ENCODE results near the gene SULT1C3.
A peak's percentile ranks its signal among the peaks of the same experiment; 100 is the strongest.

Gene SULT1C3

DNA sequence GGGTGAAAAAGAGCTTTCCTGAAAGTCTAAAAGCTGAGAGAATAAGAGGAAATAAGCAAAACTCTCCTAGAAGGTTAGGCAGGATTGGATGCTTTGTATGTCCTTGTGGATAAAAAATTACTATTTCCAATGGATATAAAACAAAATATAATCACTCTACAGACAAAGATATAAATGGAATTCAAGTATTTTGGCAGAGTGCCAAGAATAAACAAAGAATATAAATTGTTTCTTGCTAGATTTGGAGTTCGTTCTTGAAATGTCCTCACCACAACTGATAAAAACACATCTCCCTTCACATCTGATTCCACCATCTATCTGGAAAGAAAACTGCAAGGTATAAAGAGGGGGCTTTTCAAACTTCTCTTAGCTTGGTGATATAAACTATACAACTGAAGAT lies 13.3 kb downstream of the SULT1C3 start:
- no peak overlapping the region for H3K4me3 ChIP-seq (ENCODE audit: low read depth in 1 of 2, low read length in 2 of 2)
- no peaks in the 10 kb centered on the region for H3K9me3 ChIP-seq (ENCODE audit: low read length)
- H3K9ac ChIP-seq (ENCODE audit: low read length): no peak overlapping the region
- H3K36me3 ChIP-seq (ENCODE audit: insufficient read depth, low read length): no peaks in the 10 kb centered on the region
- H3K27ac ChIP-seq (ENCODE audit: low read depth, low read length): no peak overlapping the region
- no peaks in the 10 kb centered on the region for H3K4me1 ChIP-seq (ENCODE audit: insufficient read depth, low read length)
- no peaks in the 10 kb centered on the region for H3K27me3 ChIP-seq (ENCODE audit: control insufficient read depth in 1 of 2, insufficient read depth in 2 of 2, low read length in 2 of 2)

DNA sequence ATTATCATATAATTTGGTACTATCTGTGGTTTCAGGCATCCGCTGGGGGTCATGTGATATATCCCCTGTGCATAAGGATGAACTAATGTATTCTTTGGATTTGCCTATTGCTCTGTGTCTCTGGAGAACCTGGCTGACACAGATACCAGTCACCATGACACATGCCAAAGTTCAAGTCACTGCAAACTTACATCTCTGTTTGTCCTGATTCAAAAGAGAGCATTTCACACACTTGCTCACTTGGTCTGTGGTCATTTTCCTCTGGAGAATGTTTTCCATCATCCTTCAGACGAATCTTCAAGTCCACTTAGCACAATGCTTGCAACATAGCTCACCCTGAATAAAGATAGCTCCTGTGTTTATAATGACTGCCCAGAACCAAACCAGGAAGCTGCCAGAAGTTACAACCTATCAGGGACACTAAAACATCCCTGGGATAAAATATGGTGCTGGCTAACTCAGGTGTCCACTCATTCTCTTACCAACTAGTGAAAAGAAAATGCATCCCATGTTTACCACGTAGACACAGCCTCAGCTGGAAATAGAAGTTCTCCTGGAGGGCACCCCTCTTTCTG lies 18.1 kb downstream of the SULT1C3 start:
- H3K4me1 ChIP-seq (ENCODE audit: insufficient read depth, low read length): no peaks in the 10 kb centered on the region
- no peak overlapping the region for H3K9ac ChIP-seq (ENCODE audit: low read length)
- no peak overlapping the region for H3K4me3 ChIP-seq (ENCODE audit: low read depth in 1 of 2, low read length in 2 of 2)
- H3K27ac ChIP-seq (ENCODE audit: low read depth, low read length): no peak overlapping the region
- H3K36me3 ChIP-seq (ENCODE audit: insufficient read depth, low read length): no peaks in the 10 kb centered on the region
- no peaks in the 10 kb centered on the region for H3K9me3 ChIP-seq (ENCODE audit: low read length)
- no peaks in the 10 kb centered on the region for H3K27me3 ChIP-seq (ENCODE audit: control insufficient read depth in 1 of 2, insufficient read depth in 2 of 2, low read length in 2 of 2)

DNA sequence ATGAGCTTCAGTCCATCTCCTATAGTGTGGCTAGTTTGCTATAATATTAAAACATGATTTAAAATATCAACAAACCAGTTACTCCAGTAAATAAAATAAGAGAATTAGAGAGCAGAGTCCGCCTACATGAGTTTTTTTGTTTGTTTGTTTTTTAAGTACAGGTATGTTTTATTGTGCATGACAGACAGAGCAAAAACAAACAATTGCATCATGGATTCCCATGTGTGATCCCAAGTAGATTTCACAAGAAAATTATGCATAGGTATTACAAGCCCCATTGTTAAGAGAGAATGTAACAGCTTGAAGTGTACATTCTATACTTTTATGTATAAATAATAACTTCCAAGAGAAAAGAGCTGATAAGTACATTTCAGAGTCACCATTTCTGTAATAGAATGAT lies 21.0 kb downstream of the SULT1C3 start:
- no peaks in the 10 kb centered on the region for H3K4me1 ChIP-seq (ENCODE audit: insufficient read depth, low read length)
- no peak overlapping the region for H3K9ac ChIP-seq (ENCODE audit: low read length)
- H3K36me3 ChIP-seq (ENCODE audit: insufficient read depth, low read length): no peaks in the 10 kb centered on the region
- no peak overlapping the region for H3K4me3 ChIP-seq (ENCODE audit: low read depth in 1 of 2, low read length in 2 of 2)
- no peak overlapping the region for H3K27ac ChIP-seq (ENCODE audit: low read depth, low read length)
- H3K9me3 ChIP-seq (ENCODE audit: low read length): no peaks in the 10 kb centered on the region
- no peaks in the 10 kb centered on the region for H3K27me3 ChIP-seq (ENCODE audit: control insufficient read depth in 1 of 2, insufficient read depth in 2 of 2, low read length in 2 of 2)

DNA sequence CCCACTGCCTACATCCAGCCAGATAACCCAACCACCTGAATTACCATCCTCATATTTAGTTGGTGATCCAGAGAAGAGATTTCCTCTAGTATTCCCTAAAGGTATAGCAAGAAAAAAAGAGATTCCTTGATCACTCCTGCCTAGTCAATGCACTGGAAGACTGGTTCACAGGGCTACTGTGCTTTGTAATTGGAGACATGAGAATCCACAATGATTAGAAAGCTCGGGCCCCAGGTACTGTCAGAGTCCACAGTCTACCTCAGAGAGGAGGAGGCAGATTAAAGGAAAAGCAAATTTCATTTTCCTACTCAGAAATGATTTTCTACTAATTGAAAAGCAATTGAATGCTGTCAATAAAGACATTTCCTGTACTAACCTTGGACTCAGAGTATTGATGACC lies 22.3 kb downstream of the SULT1C3 start:
- H3K9me3 ChIP-seq (ENCODE audit: low read length): no peaks in the 10 kb centered on the region

DNA sequence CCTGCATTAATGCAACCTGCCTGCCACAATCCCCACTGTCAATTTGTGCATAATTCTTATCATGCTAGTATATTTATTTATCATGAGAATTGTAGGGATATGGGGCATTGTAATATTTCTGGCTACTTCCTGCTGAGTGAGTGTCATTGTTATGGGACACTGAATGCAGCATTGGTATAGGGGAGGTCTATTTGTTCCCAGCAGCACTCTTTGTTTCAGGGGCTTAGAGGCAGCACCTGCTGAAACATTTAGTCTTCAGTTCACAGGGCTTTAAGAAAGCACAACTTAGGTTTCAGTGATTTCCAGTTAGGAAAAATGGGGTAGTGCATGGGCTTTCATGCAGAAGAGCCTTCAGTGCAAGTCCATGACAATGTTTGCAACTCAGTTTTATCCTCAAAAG lies 23.6 kb downstream of the SULT1C3 start:
- no peak overlapping the region for H3K4me3 ChIP-seq (ENCODE audit: low read depth in 1 of 2, low read length in 2 of 2)
- H3K9ac ChIP-seq (ENCODE audit: low read length): no peak overlapping the region
- no peaks in the 10 kb centered on the region for H3K36me3 ChIP-seq (ENCODE audit: insufficient read depth, low read length)
- H3K27me3 ChIP-seq (ENCODE audit: control insufficient read depth in 1 of 2, insufficient read depth in 2 of 2, low read length in 2 of 2): no peaks in the 10 kb centered on the region
- peaks cover 12% of the 10 kb centered on the region for H3K4me1 ChIP-seq (ENCODE audit: insufficient read depth, low read length)
- no peak overlapping the region for H3K27ac ChIP-seq (ENCODE audit: low read depth, low read length)
- no peaks in the 10 kb centered on the region for H3K9me3 ChIP-seq (ENCODE audit: low read length)

More for the DNA sequence above, 22.3 kb downstream of the SULT1C3 start:
- no peak overlapping the region for H3K27ac ChIP-seq (ENCODE audit: low read depth, low read length)
- H3K9ac ChIP-seq (ENCODE audit: low read length): no peak overlapping the region
- no peaks in the 10 kb centered on the region for H3K27me3 ChIP-seq (ENCODE audit: control insufficient read depth in 1 of 2, insufficient read depth in 2 of 2, low read length in 2 of 2)
- H3K36me3 ChIP-seq (ENCODE audit: insufficient read depth, low read length): no peaks in the 10 kb centered on the region
- peaks cover under 1% of the 10 kb centered on the region for H3K4me1 ChIP-seq (ENCODE audit: insufficient read depth, low read length)
- no peak overlapping the region for H3K4me3 ChIP-seq (ENCODE audit: low read depth in 1 of 2, low read length in 2 of 2)

DNA sequence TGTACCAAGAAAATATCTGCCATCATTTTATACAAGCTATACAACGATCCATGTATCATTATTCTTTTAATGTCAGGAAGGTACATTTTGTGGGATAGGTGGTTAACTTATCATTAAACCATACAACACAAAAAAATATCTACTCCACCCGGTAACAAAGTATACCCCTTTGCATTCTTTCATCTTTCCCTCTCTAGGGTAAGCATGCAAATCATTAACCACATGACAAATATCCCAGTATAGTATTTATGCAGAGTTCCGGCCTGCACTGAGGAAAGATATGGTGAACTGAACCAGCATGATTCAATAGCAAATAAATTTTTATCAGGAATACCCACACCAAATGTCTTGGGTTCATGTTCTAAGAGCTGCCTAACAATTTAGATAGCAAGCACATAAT lies 26.4 kb downstream of the SULT1C3 start:
- H3K9ac ChIP-seq (ENCODE audit: low read length): no peak overlapping the region
- no peaks in the 10 kb centered on the region for H3K36me3 ChIP-seq (ENCODE audit: insufficient read depth, low read length)
- peaks cover 12% of the 10 kb centered on the region for H3K4me1 ChIP-seq (ENCODE audit: insufficient read depth, low read length)
- no peak overlapping the region for H3K27ac ChIP-seq (ENCODE audit: low read depth, low read length)
- no peak overlapping the region for H3K4me3 ChIP-seq (ENCODE audit: low read depth in 1 of 2, low read length in 2 of 2)
- H3K27me3 ChIP-seq (ENCODE audit: control insufficient read depth in 1 of 2, insufficient read depth in 2 of 2, low read length in 2 of 2): no peaks in the 10 kb centered on the region
- H3K9me3 ChIP-seq (ENCODE audit: low read length): no peaks in the 10 kb centered on the region

DNA sequence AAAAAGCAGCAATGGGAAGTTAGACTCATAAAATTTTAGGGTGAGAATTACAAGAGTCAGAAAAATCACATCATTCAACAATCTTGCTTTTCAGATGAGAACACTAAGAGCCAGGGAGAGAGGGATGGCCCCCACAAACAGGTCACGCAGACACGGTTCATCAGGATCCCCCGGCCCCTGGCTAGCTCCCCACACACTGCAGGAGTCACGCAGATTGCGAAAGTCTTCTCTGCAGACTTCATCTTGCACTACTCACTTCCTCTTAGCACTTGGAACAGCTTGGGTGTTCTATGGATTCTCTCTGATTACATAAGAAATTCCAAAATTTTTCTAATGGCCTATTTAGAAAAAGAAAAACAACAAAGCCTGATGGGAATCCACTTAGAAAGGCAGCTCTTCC lies 27.3 kb downstream of the SULT1C3 start:
- Histone ChIP-seq H3K4me3 (ENCODE audit: low read depth in 1 of 2, low read length in 2 of 2) (no peak overlapping the region), H3K27me3 (ENCODE audit: control insufficient read depth in 1 of 2, insufficient read depth in 2 of 2, low read length in 2 of 2) (no peaks in the 10 kb centered on the region), H3K4me1 (ENCODE audit: insufficient read depth, low read length) (peaks cover 12% of the 10 kb centered on the region), H3K9ac (ENCODE audit: low read length) (no peak overlapping the region), H3K36me3 (ENCODE audit: insufficient read depth, low read length) (no peaks in the 10 kb centered on the region), H3K9me3 (ENCODE audit: low read length) (no peaks in the 10 kb centered on the region), H3K27ac (ENCODE audit: low read depth, low read length) (no peak overlapping the region)

DNA sequence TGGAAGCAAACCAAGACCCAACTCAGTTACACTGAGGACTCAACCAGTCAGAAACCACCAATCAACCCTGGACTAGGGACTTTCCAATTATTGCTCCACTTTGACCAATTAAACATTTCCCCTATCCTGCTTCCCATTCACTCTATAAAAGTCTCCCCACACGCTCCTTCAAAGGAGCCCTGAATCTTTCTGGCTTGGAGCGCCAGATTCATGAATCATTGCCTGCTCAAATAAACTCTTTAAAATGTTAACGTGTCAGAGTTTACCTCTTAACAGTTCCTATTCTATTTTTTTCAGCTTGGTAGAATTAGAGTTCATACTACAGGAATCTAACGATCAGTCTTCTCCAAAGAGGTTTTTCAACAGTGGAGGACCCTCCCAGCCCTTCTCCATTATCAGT lies 28.2 kb downstream of the SULT1C3 start:
- Histone ChIP-seq H3K4me1 (ENCODE audit: insufficient read depth, low read length) (peaks cover 12% of the 10 kb centered on the region), H3K9ac (ENCODE audit: low read length) (no peak overlapping the region), H3K9me3 (ENCODE audit: low read length) (no peaks in the 10 kb centered on the region)

DNA sequence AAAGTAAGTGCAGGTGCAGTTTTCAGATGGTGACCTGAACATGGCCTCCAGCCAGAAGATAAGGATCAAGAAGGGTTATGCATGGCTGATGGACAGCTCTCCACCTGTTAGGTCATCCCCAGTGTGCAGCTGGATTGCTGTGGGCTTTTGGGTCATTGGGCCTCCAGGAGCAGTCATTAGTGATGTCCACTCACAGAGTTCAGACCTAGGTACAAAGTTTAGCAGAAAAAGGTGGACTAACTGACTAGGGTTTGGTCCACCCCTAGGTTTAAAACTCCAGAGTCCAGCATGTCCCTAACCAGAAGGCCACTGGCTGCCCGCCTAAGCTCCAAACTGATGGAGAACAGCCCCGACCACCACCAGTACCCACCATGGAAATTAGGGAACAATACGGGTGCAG lies 30.6 kb downstream of the SULT1C3 start:
- no peak overlapping the region for H3K9ac ChIP-seq (ENCODE audit: low read length)
- H3K27me3 ChIP-seq (ENCODE audit: control insufficient read depth in 1 of 2, insufficient read depth in 2 of 2, low read length in 2 of 2): no peaks in the 10 kb centered on the region
- H3K36me3 ChIP-seq (ENCODE audit: insufficient read depth, low read length): no peaks in the 10 kb centered on the region
- H3K4me3 ChIP-seq (ENCODE audit: low read depth in 1 of 2, low read length in 2 of 2): no peak overlapping the region
- no peak overlapping the region for H3K27ac ChIP-seq (ENCODE audit: low read depth, low read length)
- H3K4me1 ChIP-seq (ENCODE audit: insufficient read depth, low read length): peaks cover 12% of the 10 kb centered on the region
- no peaks in the 10 kb centered on the region for H3K9me3 ChIP-seq (ENCODE audit: low read length)

More for the DNA sequence above, 28.2 kb downstream of the SULT1C3 start:
- Histone ChIP-seq H3K27ac (ENCODE audit: low read depth, low read length) (no peak overlapping the region), H3K4me3 (ENCODE audit: low read depth in 1 of 2, low read length in 2 of 2) (no peak overlapping the region), H3K36me3 (ENCODE audit: insufficient read depth, low read length) (no peaks in the 10 kb centered on the region), H3K27me3 (ENCODE audit: control insufficient read depth in 1 of 2, insufficient read depth in 2 of 2, low read length in 2 of 2) (no peaks in the 10 kb centered on the region)

DNA sequence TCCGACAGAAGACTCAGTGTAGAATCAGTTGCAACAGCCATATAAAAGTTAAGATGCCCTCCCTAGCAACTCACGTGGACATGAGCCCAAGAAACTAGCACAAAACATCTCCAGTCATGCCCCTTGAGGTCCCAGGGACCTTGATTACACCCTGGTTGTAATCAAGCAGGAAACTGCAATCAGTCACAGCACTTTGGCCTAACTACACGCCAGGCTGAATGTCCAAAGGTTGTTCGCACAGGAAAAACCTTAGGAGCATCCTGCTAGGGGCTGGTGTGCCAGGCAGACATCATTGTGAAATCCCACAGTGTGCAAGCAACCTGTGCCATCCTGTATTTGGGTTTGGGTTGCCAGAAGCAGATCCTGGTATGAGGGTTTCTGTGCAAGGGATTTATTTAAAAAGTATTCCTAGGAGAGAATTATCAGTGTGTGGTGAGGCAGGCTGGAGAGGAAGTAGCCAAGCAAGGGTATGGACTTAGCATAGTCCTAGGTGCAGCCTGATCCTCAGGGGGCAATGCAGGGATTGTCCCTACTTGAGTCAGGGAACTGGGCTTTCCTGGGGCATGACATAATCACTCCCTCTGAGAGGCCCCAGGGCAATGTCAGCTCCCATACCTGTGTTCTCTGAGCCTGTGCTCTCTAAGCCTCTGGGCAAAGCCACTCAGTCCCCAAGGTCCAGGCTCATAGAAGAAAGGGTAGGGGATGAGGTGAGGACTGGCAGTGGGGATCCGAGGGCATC lies 31.2 kb downstream of the SULT1C3 start:
- H3K4me1 ChIP-seq (ENCODE audit: insufficient read depth, low read length): peaks cover 12% of the 10 kb centered on the region
- no peaks in the 10 kb centered on the region for H3K36me3 ChIP-seq (ENCODE audit: insufficient read depth, low read length)
- H3K27me3 ChIP-seq (ENCODE audit: control insufficient read depth in 1 of 2, insufficient read depth in 2 of 2, low read length in 2 of 2): no peaks in the 10 kb centered on the region
- no peak overlapping the region for H3K27ac ChIP-seq (ENCODE audit: low read depth, low read length)
- H3K9me3 ChIP-seq (ENCODE audit: low read length): no peaks in the 10 kb centered on the region
- no peak overlapping the region for H3K9ac ChIP-seq (ENCODE audit: low read length)
- no peak overlapping the region for H3K4me3 ChIP-seq (ENCODE audit: low read depth in 1 of 2, low read length in 2 of 2)

DNA sequence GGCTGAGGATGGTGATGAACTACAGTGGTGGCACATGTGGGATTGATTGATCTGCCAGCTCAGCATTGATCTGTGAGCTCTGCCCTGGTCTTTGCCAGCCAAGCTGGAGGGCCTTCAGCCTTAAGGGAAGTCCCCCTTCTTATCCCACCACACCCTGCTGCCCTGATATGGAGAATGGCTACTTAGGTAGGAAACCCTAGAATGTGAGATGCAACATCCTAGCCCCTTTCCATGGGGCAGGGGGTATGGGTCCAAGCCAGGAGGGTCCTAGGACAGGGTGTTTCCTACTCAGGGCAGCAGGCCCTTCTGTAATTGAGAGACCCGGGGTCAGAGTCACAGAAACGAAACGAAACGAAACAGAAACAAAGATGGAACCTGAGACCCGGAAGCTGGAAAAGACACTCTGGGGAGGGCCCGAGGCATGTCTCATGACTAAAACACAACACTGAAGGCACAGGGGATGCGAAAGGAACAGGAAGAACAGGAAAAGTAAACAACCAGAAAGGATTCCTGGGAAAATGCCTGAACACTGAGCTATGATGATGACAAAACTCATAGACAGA lies 32.0 kb downstream of the SULT1C3 start:
- peak overlapping the region in 1 of 2 donors; percentile 37 for H3K4me3 ChIP-seq (ENCODE audit: low read depth in 1 of 2, low read length in 2 of 2)
- H3K4me1 ChIP-seq (ENCODE audit: insufficient read depth, low read length): peaks cover 12% of the 10 kb centered on the region
- no peak overlapping the region for H3K27ac ChIP-seq (ENCODE audit: low read depth, low read length)
- H3K9ac ChIP-seq (ENCODE audit: low read length): no peak overlapping the region
- H3K36me3 ChIP-seq (ENCODE audit: insufficient read depth, low read length): no peaks in the 10 kb centered on the region
- H3K27me3 ChIP-seq (ENCODE audit: control insufficient read depth in 1 of 2, insufficient read depth in 2 of 2, low read length in 2 of 2): no peaks in the 10 kb centered on the region
- H3K9me3 ChIP-seq (ENCODE audit: low read length): no peaks in the 10 kb centered on the region

DNA sequence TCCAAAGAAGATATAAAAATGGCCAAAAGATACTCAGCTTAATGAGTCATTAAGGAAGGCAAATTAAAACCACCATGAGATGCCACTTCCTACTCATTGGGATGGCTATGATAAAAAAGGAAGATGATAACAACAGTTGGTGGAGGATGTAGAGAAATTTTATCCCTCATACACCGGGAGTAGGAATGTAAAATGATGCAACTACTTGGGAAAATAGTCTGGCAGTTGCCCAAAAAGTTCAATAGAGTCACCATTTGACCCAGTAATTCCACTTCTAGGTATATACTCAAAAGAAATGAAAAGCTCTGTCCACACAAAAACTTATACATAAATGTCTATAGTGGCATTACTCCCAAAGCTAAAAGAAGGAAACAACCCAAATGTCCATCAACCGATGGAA lies 38.9 kb downstream of the SULT1C3 start:
- Histone ChIP-seq H3K4me3 (ENCODE audit: low read depth in 1 of 2, low read length in 2 of 2) (no peak overlapping the region), H3K27ac (ENCODE audit: low read depth, low read length) (no peak overlapping the region), H3K9me3 (ENCODE audit: low read length) (no peaks in the 10 kb centered on the region), H3K36me3 (ENCODE audit: insufficient read depth, low read length) (no peaks in the 10 kb centered on the region), H3K9ac (ENCODE audit: low read length) (no peak overlapping the region), H3K4me1 (ENCODE audit: insufficient read depth, low read length) (no peaks in the 10 kb centered on the region), H3K27me3 (ENCODE audit: control insufficient read depth in 1 of 2, insufficient read depth in 2 of 2, low read length in 2 of 2) (no peaks in the 10 kb centered on the region)

Measured in muscle layer of colon (tissue), 2 donors.